Esophagus muscularis mucosa (tissue), 4 donors: Measurements from ENCODE around the gene PGAM1. TPM values are rescaled to one million over a fixed set of nuclear protein-coding genes. Genes with fewer than 3 reads are reported as not detected.

Experiments used
- DNase-seq: peaks from one replicate; pipeline ENCODE4 v3.0.0-alpha.2; 2017; ENCODE audit errors: extremely low spot score
- H3K27ac ChIP-seq, 4 donors: fragments of 200-600 bp; sonication (generic); replicated peaks in 1 of 4; 1 replicate in 3 of 4; 2 replicates in 1 of 4; pipeline ENCODE4 v1.5.1; 2016 to 2019; ENCODE audit warnings: mild to moderate bottlenecking in 1 of 4
- H3K27me3 ChIP-seq, 4 donors: fragments of 200-600 bp; sonication (generic); one replicate each; pipeline versions ENCODE4 v1.5.1 to v1.6.0; 2016 to 2019
- H3K36me3 ChIP-seq, 4 donors: fragments of 200-600 bp; sonication (generic); one replicate each; pipeline ENCODE4 v1.5.1; 2016 to 2019
- H3K4me1 ChIP-seq, 4 donors: fragments of 200-600 bp; sonication (generic); one replicate each; pipeline ENCODE4 v1.5.1; 2016 to 2019
- H3K4me3 ChIP-seq, 4 donors: fragments of 200-600 bp; sonication (generic); 1 replicate in 2 of 4; 2 replicates in 2 of 4; pipeline ENCODE4 v1.5.1; 2016 to 2019; ENCODE audit warnings: mild to moderate bottlenecking in 4 of 4, moderate library complexity in 1 of 4
- H3K9me3 ChIP-seq, 4 donors: fragments of 200-600 bp; sonication (generic); 1 replicate in 3 of 4; 2 replicates in 1 of 4; pipeline ENCODE4 v1.5.1; 2016 to 2019
- EP300 ChIP-seq: sonication (generic); formaldehyde crosslinking; IDR thresholded peaks from one replicate; pipeline ENCODE4 v1.6.1; 2017; ENCODE audit warnings: antibody characterized with exemption
- POLR2A ChIP-seq: fragments of 450-650 bp; IDR thresholded peaks from one replicate; pipeline ENCODE4 v1.6.1; 2017; ENCODE audit warnings: antibody characterized with exemption, moderate library complexity, mild to moderate bottlenecking, low read depth
- POLR2AphosphoS5 ChIP-seq, 2 donors: sonication (generic); formaldehyde crosslinking; IDR thresholded peaks; one replicate each; pipeline ENCODE4 v1.6.1; 2017; ENCODE audit warnings: antibody characterized with exemption in 2 of 2
- WGBS: methylation state at CpG from one replicate; pipeline ENCODE4 v1.1.5; 2018; 5-methylcytosine and 5-hydroxymethylcytosine counted together
- intact Hi-C: fragments of 100-400 bp; cut with DNase I; formaldehyde crosslinking; loops from one replicate; pipeline ENCODE4 v1.15.1; 2023
- total RNA-seq, 4 donors: library from RNA; depleted of rRNA; stranded (reverse); fragments of >200 nt; gene quantifications; one replicate each; pipeline versions ENCODE4 v1.1.0 to v1.2.1, GENCODE V29; 2016
- TF ChIP-seq, protein P1 (sequence below), 3 experiments: fragments of 200-600 bp in 2 of 3; fragments of 450-650 bp in 1 of 3; sonication (generic) in 2 of 3; IDR thresholded peaks; one replicate each; pipeline ENCODE4 v1.5.1; 2017 to 2019; ENCODE audit warnings: antibody characterized with exemption in 3 of 3, mild to moderate bottlenecking in 2 of 3, moderate library complexity in 1 of 3

PGAM1 gene
- 100 to 1,000 TPM; 282 to 381 (median 321) TPM for total RNA-seq

DNA sequence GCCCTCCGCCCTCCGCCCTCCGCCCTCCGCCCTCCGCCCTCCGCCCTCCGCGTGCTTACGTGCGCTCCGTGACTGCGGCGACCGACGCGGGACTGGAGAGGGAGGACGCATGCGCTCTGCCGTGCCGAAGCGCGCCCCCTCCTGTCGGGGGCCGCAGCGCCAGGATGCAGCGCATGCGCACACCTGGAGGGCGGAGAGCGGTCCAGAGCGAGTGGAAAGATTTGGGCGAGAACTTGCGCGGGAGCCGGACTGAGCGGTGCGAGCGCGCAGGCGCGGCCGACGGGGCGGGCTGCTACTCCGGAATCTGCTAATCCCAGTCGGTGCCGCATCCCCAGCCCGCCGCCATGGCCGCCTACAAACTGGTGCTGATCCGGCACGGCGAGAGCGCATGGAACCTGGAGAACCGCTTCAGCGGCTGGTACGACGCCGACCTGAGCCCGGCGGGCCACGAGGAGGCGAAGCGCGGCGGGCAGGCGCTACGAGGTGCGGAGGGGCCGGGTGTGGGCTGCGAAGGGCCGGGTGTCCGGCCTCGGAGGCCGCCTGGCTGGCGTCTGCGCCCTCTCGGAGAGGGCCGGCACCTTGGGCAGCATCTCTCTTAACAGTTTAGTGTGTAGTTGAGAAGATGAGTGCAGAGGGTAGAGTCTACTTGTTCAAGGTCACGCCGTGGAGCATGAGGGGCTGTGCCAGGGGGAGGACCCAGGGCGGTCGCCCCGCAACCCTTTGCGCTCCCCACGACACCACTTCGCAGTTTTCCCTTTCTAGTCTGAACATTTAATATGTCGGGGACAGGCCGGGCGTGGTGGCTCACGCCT is at the start of gene PGAM1:
TSS of gene PGAM1 (plus strand) at position 228 of the 812 bp plus-strand sequence. CDS start at position 345, 117 bp downstream.
- Histone ChIP-seq H3K27me3 (no peaks in the 10 kb centered on the region), H3K27ac (peak within 1 kb of the TSS; percentile 93 to 95 (median 94)), H3K4me3 (peak within 1 kb of the TSS; percentile 71 to 94 (median 75)), H3K36me3 (peaks cover 13 to 32% (median 23%) of the 10 kb centered on the region in 4 donors), H3K9me3 (no peaks in the 10 kb centered on the region), H3K4me1 (peaks cover 23 to 45% (median 35%) of the 10 kb centered on the region in 4 donors)
- intact Hi-C loops: no loop called here
- TF ChIP-seq, protein P1, sequence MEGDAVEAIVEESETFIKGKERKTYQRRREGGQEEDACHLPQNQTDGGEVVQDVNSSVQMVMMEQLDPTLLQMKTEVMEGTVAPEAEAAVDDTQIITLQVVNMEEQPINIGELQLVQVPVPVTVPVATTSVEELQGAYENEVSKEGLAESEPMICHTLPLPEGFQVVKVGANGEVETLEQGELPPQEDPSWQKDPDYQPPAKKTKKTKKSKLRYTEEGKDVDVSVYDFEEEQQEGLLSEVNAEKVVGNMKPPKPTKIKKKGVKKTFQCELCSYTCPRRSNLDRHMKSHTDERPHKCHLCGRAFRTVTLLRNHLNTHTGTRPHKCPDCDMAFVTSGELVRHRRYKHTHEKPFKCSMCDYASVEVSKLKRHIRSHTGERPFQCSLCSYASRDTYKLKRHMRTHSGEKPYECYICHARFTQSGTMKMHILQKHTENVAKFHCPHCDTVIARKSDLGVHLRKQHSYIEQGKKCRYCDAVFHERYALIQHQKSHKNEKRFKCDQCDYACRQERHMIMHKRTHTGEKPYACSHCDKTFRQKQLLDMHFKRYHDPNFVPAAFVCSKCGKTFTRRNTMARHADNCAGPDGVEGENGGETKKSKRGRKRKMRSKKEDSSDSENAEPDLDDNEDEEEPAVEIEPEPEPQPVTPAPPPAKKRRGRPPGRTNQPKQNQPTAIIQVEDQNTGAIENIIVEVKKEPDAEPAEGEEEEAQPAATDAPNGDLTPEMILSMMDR (IDR thresholded peaks at IDR 0.05): peak; percentile 53 to 77 (median 63)
- TF ChIP-seq POLR2AphosphoS5 (IDR thresholded peaks at IDR 0.05): peak; percentile 91 to 99
- peak; percentile 56 for TF ChIP-seq POLR2A
- TF ChIP-seq EP300: no peak
- 0% methylated on average over 44 of the region's 90 CpGs for WGBS
- DNase-seq: peak; percentile 98

- Histone ChIP-seq H3K9me3 (no peaks in the 10 kb centered on the region), H3K4me1 (no peaks in the 10 kb centered on the region), H3K36me3 (peaks cover 42 to 100% (median 83%) of the 10 kb centered on the region in 4 donors), H3K27me3 (no peaks in the 10 kb centered on the region), H3K27ac (no peak overlapping the region), H3K4me3 (no peak overlapping the region)
- DNase-seq: no peak
- WGBS: 93% methylated on average over 6 of the region's 6 CpGs
- TF ChIP-seq EP300 (no peak), POLR2A (no peak)
- TF ChIP-seq, protein P1 (IDR thresholded peaks at IDR 0.05): no peak
- intact Hi-C loops: no loop called here
Measured at GRCh38 chr10:97376413-97376812, 49.6 kb upstream of the PGAM1 start.

DNA sequence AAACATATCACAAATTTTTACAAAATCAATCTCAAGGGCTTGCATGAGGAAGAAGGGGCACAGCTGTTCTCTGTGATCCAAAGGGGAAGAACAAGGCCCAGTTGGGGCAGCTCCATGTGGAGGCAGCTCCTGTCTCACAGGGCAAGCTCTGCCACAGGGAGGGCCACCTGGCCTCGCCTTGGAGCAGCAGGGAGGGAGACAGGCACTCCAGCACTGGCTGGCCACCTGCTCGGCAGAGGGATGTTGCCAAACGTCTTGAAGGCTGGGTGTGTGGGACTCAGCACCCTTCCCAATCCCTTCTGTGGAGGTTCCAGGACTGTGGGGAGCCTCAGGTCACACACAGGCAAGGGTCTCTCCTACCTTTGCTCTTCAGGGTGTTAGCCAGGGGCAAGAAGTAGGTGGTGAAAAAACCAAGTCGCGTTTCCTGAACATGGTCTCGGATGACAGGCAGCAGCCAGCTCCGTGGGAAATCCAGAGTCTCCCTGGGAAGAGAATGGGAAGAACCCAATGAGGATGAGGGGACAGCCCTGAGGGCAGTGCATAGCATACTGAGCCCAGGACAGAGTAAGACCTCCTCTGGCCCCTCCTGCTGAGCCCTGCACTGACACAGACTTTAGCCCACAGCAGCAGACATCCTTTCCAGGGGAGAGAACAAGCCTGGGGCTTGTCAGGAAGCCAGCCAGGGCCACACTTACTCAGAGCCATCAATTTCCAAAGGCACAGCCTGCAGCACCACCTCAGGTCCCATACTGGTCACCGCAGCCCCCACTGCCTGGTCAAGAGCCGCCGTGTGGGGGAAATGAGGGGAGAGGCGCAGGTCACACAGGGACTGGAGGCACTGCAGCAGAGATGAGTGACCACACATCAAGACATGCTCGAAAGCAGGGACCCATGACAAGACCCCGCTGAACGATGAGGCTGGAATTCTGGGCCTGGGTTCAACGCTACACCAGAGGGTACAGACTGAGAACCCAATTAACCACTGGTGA is 46.8 kb upstream of the PGAM1 start:
- intact Hi-C loops: no loop called here
- Histone ChIP-seq H3K4me3 (no peak overlapping the region), H3K9me3 (no peaks in the 10 kb centered on the region), H3K27ac (no peak overlapping the region), H3K27me3 (no peaks in the 10 kb centered on the region), H3K36me3 (peaks cover 31 to 99% (median 80%) of the 10 kb centered on the region in 4 donors), H3K4me1 (no peaks in the 10 kb centered on the region)
- TF ChIP-seq POLR2AphosphoS5 (IDR thresholded peaks at IDR 0.05) (no peak), POLR2A (no peak)
- DNase-seq: no peak
- WGBS: 81% methylated on average over 15 of the region's 15 CpGs

- H3K9me3 ChIP-seq: no peaks in the 10 kb centered on the region
- H3K4me1 ChIP-seq: peaks cover 0 to 2% (median 0%) of the 10 kb centered on the region in 4 donors
- no peak for DNase-seq
- H3K36me3 ChIP-seq: peaks cover 31 to 99% (median 91%) of the 10 kb centered on the region in 4 donors
- H3K27me3 ChIP-seq: no peaks in the 10 kb centered on the region
- no peak overlapping the region for H3K27ac ChIP-seq
- intact Hi-C loops: no loop called here
- TF ChIP-seq, protein P1 (IDR thresholded peaks at IDR 0.05): no peak
- TF ChIP-seq POLR2AphosphoS5 (IDR thresholded peaks at IDR 0.05): no peak
- no peak for TF ChIP-seq POLR2A
- TF ChIP-seq EP300: no peak
- H3K4me3 ChIP-seq: no peak overlapping the region
- WGBS: 75% methylated on average over 8 of the region's 8 CpGs
Measured at GRCh38 chr10:97380516-97380915, 45.5 kb upstream of the PGAM1 start.

DNA sequence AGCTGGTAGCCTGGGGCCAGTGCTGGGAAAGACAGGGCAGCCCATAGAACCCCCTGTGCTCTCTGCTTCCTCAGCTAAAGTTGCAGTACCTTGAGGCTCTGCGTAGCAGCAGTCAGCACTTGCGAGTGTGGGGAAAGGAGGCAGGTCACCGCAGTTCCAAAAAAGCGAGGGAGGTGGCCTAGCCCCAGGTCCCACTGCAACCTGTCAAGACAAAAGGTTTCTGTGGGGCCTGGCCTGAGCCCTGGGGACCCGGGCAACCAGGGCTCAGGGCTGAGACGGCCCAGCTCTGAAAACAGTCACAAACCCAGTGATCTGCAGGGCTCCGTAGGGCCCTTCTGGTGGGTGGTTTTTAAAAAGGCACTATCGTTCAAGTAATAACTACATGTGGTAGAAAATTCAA is 44.4 kb upstream of the PGAM1 start:
- H3K27ac ChIP-seq: no peak overlapping the region
- peaks cover 0 to 7% (median 0%) of the 10 kb centered on the region in 4 donors for H3K4me1 ChIP-seq
- TF ChIP-seq, protein P1 (IDR thresholded peaks at IDR 0.05): no peak
- TF ChIP-seq POLR2AphosphoS5 (IDR thresholded peaks at IDR 0.05) (no peak), EP300 (no peak), POLR2A (no peak)
- no peak overlapping the region for H3K4me3 ChIP-seq
- no peaks in the 10 kb centered on the region for H3K9me3 ChIP-seq
- WGBS: 90% methylated on average over 8 of the region's 8 CpGs
- no peaks in the 10 kb centered on the region for H3K27me3 ChIP-seq
- H3K36me3 ChIP-seq: peaks cover 33 to 97% (median 92%) of the 10 kb centered on the region in 4 donors
- intact Hi-C loops: no loop called here
- DNase-seq: no peak
